GM12873 (cell line): ENCODE data around the gene PDIA6.

Experiments
- CTCF ChIP-seq: IDR thresholded peaks from 2 replicates; pipeline ENCODE4 v1.5.1; 2012; ENCODE audit warnings: low read depth, mild to moderate bottlenecking, moderate library complexity, low read length, control low read depth; ENCODE audit not compliant: insufficient read depth; ENCODE audit errors: missing control alignments

Gene PDIA6

GRCh38 chr2:10771786-10772185 lies 40.8 kb downstream of the PDIA6 start:
- no peak for TF ChIP-seq CTCF

- no peak for TF ChIP-seq CTCF
Measured at GRCh38 chr2:10770956-10771750, 41.4 kb downstream of the PDIA6 start.

GRCh38 chr2:10768063-10768507 lies 44.5 kb downstream of the PDIA6 start:
- no peak for TF ChIP-seq CTCF

- no peak for TF ChIP-seq CTCF
Measured at GRCh38 chr2:10765914-10766313, 46.7 kb downstream of the PDIA6 start.

- no peak for TF ChIP-seq CTCF
Measured at GRCh38 chr2:10765461-10765860, 47.1 kb downstream of the PDIA6 start.

GRCh38 chr2:10764896-10765295 lies 47.7 kb downstream of the PDIA6 start:
- TF ChIP-seq CTCF: no peak

GRCh38 chr2:10764096-10764785 lies 48.3 kb downstream of the PDIA6 start:
- no peak for TF ChIP-seq CTCF
